OCI-LY3 (cell line): ENCODE results near the gene SMARCA1.

ENCODE experiments used
- H2AFZ ChIP-seq: fragments of 200-600, 300-600 bp; shearing (Covaris generic); 2 replicates; pipeline ENCODE4 v1.6.0; 2014; ENCODE audit warnings: antibody characterized with exemption, low read depth, low read length
- H3K27ac ChIP-seq: fragments of 200-600, 300-600 bp; sonication (generic); 2 replicates; pipeline ENCODE4 v1.5.1; 2014; ENCODE audit warnings: mild to moderate bottlenecking, low read length, moderate library complexity, mixed read lengths
- H3K27me3 ChIP-seq: fragments of 200-600, 300-600 bp; sonication (generic); 2 replicates; pipeline ENCODE4 v1.6.1; 2014; ENCODE audit warnings: low read depth, low read length, mixed read lengths
- H3K36me3 ChIP-seq: fragments of 200-600, 300-600 bp; sonication (generic); replicated peaks from 2 replicates; pipeline ENCODE3; 2014; ENCODE audit warnings: low read depth, low read length, mixed read lengths
- H3K4me1 ChIP-seq: fragments of 300-600, 200-600 bp; sonication (generic); 2 replicates; pipeline ENCODE4 v1.6.1; 2014; ENCODE audit warnings: low read length, mixed read lengths
- H3K4me2 ChIP-seq: fragments of 200-600, 300-600 bp; sonication (generic); 2 replicates; pipeline ENCODE4 v1.6.1; 2014; ENCODE audit warnings: low read length, mixed read lengths
- H3K4me3 ChIP-seq: fragments of 300-600, 200-600 bp; sonication (generic); 2 replicates; pipeline ENCODE4 v1.5.1; 2014; ENCODE audit warnings: antibody characterized with exemption, mild to moderate bottlenecking, low read length, moderate library complexity
- H3K79me2 ChIP-seq: fragments of 300-600, 200-600 bp; shearing (Covaris generic); 2 replicates; pipeline ENCODE4 v1.6.1; 2014; ENCODE audit warnings: mild to moderate bottlenecking, low read length, mixed read lengths
- H3K9ac ChIP-seq: fragments of 300-600, 200-600 bp; shearing (Covaris generic); 2 replicates; pipeline ENCODE4 v1.6.0; 2014; ENCODE audit warnings: mild to moderate bottlenecking, low read length, moderate library complexity
- H3K9me3 ChIP-seq: fragments of 200-600, 300-600 bp; shearing (Covaris generic); 2 replicates; pipeline ENCODE4 v1.6.1; 2014; ENCODE audit warnings: low read length, mixed read lengths; ENCODE audit not compliant: insufficient read depth
- H4K20me1 ChIP-seq: fragments of 200-600, 300-600 bp; sonication (generic); 2 replicates; pipeline ENCODE4 v1.6.1; 2016; ENCODE audit warnings: low read length, mixed read lengths; ENCODE audit not compliant: insufficient read depth
- EZH2phosphoT487 ChIP-seq: fragments of 200-600 bp; shearing (Covaris generic); IDR thresholded peaks from 2 replicates; pipeline ENCODE4 v1.6.1; 2018; ENCODE audit warnings: antibody characterized with exemption, mixed run types, low read depth
- TF ChIP-seq, protein P1 (sequence below): fragments of 200-600, 300-600 bp; sonication (generic); IDR thresholded peaks from 2 replicates; pipeline ENCODE4 v1.5.1; 2014; ENCODE audit warnings: antibody characterized with exemption, low read length, low read depth

Gene SMARCA1

GRCh38 chrX:129510331-129510730 is 13.0 kb downstream of the SMARCA1 start:
- no peaks in the 10 kb centered on the region for H3K27me3 ChIP-seq
- no peaks in the 10 kb centered on the region for H3K36me3 ChIP-seq
- H3K79me2 ChIP-seq: no peaks in the 10 kb centered on the region
- H3K4me3 ChIP-seq: no peak overlapping the region
- no peak overlapping the region for H2AFZ ChIP-seq
- peaks cover 10% of the 10 kb centered on the region for H3K4me1 ChIP-seq
- no peak for TF ChIP-seq EZH2phosphoT487
- TF ChIP-seq, protein P1, sequence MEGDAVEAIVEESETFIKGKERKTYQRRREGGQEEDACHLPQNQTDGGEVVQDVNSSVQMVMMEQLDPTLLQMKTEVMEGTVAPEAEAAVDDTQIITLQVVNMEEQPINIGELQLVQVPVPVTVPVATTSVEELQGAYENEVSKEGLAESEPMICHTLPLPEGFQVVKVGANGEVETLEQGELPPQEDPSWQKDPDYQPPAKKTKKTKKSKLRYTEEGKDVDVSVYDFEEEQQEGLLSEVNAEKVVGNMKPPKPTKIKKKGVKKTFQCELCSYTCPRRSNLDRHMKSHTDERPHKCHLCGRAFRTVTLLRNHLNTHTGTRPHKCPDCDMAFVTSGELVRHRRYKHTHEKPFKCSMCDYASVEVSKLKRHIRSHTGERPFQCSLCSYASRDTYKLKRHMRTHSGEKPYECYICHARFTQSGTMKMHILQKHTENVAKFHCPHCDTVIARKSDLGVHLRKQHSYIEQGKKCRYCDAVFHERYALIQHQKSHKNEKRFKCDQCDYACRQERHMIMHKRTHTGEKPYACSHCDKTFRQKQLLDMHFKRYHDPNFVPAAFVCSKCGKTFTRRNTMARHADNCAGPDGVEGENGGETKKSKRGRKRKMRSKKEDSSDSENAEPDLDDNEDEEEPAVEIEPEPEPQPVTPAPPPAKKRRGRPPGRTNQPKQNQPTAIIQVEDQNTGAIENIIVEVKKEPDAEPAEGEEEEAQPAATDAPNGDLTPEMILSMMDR: no peak
- no peak overlapping the region for H3K9ac ChIP-seq
- H4K20me1 ChIP-seq: no peaks in the 10 kb centered on the region
- H3K9me3 ChIP-seq: no peaks in the 10 kb centered on the region
- H3K4me2 ChIP-seq: no peak overlapping the region
- H3K27ac ChIP-seq: no peak overlapping the region

DNA sequence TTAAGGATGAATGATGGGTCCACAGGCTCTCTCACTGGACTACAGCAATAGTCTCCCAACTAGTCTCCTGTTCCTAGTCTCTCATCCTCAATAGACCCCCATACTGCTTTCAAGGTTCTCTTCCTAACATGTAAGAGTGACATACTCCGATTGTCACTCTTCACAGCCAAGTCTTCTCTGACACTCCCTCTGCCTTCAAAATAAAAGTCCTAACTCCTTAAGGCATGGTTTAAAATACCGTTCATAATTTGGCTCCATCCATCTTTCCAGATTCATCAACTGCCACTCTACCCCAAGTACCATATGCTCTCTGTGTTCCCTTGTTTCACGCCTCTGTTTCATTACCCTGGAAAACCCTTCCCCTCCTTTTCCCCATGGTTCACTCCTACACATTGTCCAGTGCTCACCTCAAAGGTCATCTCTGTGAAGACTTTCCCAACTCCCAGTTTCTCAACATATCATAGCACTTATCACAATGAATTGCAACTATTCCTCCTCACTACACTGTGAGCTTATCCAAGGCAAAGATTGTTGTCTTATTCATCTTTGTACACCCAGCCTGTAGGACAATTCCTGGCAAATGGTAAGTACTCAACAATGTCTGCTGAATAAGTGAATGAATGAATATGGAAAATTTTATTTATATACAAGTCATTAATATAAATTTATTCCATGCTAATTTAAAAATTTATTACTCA is 26.0 kb downstream of the SMARCA1 start:
- no peak overlapping the region for H3K4me2 ChIP-seq
- no peaks in the 10 kb centered on the region for H3K9me3 ChIP-seq
- no peaks in the 10 kb centered on the region for H3K27me3 ChIP-seq
- H4K20me1 ChIP-seq: no peaks in the 10 kb centered on the region
- H3K4me1 ChIP-seq: no peaks in the 10 kb centered on the region
- no peaks in the 10 kb centered on the region for H3K36me3 ChIP-seq
- TF ChIP-seq, protein P1: no peak
- TF ChIP-seq EZH2phosphoT487: no peak
- H3K79me2 ChIP-seq: no peaks in the 10 kb centered on the region
- H3K9ac ChIP-seq: no peak overlapping the region
- H2AFZ ChIP-seq: no peak overlapping the region
- no peak overlapping the region for H3K27ac ChIP-seq
- H3K4me3 ChIP-seq: no peak overlapping the region

GRCh38 chrX:129496625-129497024 is 26.7 kb downstream of the SMARCA1 start:
- no peak overlapping the region for H2AFZ ChIP-seq
- H3K27ac ChIP-seq: no peak overlapping the region
- H3K36me3 ChIP-seq: no peaks in the 10 kb centered on the region
- no peaks in the 10 kb centered on the region for H3K27me3 ChIP-seq
- no peaks in the 10 kb centered on the region for H3K4me1 ChIP-seq
- H3K9ac ChIP-seq: no peak overlapping the region
- H4K20me1 ChIP-seq: no peaks in the 10 kb centered on the region
- TF ChIP-seq, protein P1: no peak
- TF ChIP-seq EZH2phosphoT487: no peak
- no peaks in the 10 kb centered on the region for H3K79me2 ChIP-seq
- no peak overlapping the region for H3K4me3 ChIP-seq
- no peaks in the 10 kb centered on the region for H3K9me3 ChIP-seq
- no peak overlapping the region for H3K4me2 ChIP-seq

DNA sequence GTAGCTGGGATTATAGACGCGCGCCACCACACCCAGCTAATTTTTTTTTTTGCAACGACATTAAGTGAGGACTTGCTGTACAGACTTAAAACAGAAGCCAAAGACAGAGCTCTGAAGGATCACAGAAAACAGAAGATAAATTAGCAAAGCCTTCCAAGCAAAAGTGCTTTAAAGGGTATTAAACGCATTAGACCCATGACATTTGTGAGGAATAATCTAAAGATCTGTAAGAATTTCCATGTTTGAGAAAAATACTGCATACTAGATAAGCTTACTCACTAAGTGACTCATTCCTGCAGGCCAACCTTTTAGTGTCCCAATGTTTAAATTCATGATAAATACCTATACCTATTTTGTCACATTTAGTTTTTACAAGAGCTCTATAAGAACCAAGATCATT is 27.4 kb downstream of the SMARCA1 start:
- H3K36me3 ChIP-seq: no peaks in the 10 kb centered on the region
- H3K27ac ChIP-seq: no peak overlapping the region
- H4K20me1 ChIP-seq: no peaks in the 10 kb centered on the region
- no peaks in the 10 kb centered on the region for H3K27me3 ChIP-seq
- H3K4me1 ChIP-seq: no peaks in the 10 kb centered on the region
- H3K9me3 ChIP-seq: no peaks in the 10 kb centered on the region
- no peak for TF ChIP-seq EZH2phosphoT487
- TF ChIP-seq, protein P1: no peak
- H2AFZ ChIP-seq: no peak overlapping the region
- no peak overlapping the region for H3K4me2 ChIP-seq
- no peaks in the 10 kb centered on the region for H3K79me2 ChIP-seq
- H3K4me3 ChIP-seq: no peak overlapping the region
- H3K9ac ChIP-seq: no peak overlapping the region
